HepG2 (cell line): ENCODE measurements around the gene FNDC3A. TPM values are rescaled to one million over a fixed set of nuclear protein-coding genes. Genes with fewer than 3 reads are reported as not detected.

ENCODE experiments used
- ATAC-seq: fragments of 200-7000 bp; cut with Tn5 transposase; 3 replicates; pipeline ENCODE4 v1.9.1; 2020; ENCODE audit warnings: mild to moderate bottlenecking, moderate library complexity
- BruUV-seq: library from RNA; stranded (reverse); fragments of 400-500 nt; replicated peaks from 2 replicates; lab custom pipeline; 2021; lab: Mats Ljungman, UMichigan
- CTCF ChIA-PET: fragments of 300-600 bp; formaldehyde crosslinking; extraction: SDS; loops from one replicate; lab custom pipeline; 2021; ENCODE audit warnings: low total read pairs, inconsistent platforms, low intra/inter-chr PET ratio; lab: Yijun Ruan, JAX
- POLR2A ChIA-PET: fragments of 350-600 bp; sonication (Branson Sonifier 250); formaldehyde crosslinking; loops from one replicate; lab custom pipeline; 2020; ENCODE audit warnings: antibody characterized with exemption, inconsistent platforms; lab: Yijun Ruan, JAX
- DNase-seq: peaks from one replicate; pipeline ENCODE4 v3.0.0-alpha.2; 2015; ENCODE audit warnings: low spot score
- FAIRE-seq: peaks from 3 replicates; lab custom pipeline; 2011; peaks lifted over from hg19 to GRCh38; lab: Jason Lieb, UNC
- H2AFZ ChIP-seq: one replicate; pipeline ENCODE4 v1.6.1; 2011; ENCODE audit warnings: low read length, inconsistent platforms
- H3K27ac ChIP-seq: fragments of 300-600 bp; 3 replicates; pipeline ENCODE4 v1.8.0; 2011; ENCODE audit warnings: mixed run types, mild to moderate bottlenecking, mixed read lengths, low read length, inconsistent platforms; ENCODE audit not compliant: insufficient read depth; ENCODE audit errors: extremely low read length
- H3K27me3 ChIP-seq, 2 experiments: fragments of 200-600 bp in 1 of 2; 2 replicates in 1 of 2; 3 replicates in 1 of 2; pipeline versions ENCODE4 v1.6.0 to v1.8.0; 2011; ENCODE audit warnings: low read length in 2 of 2, mild to moderate bottlenecking in 2 of 2, moderate library complexity in 2 of 2, inconsistent platforms in 1 of 2; ENCODE audit not compliant: insufficient read depth in 2 of 2, control insufficient read depth in 1 of 2
- H3K36me3 ChIP-seq, 2 experiments: fragments of 200-600 bp in 1 of 2; replicated peaks in 1 of 2; 2 replicates in 1 of 2; 3 replicates in 1 of 2; pipeline versions ENCODE4 v1.5.1 to v1.8.0; 2011; ENCODE audit warnings: low read length in 2 of 2, inconsistent platforms in 1 of 2; ENCODE audit not compliant: insufficient read depth in 2 of 2, control insufficient read depth in 1 of 2
- H3K4me1 ChIP-seq: 2 replicates; pipeline ENCODE4 v1.5.1; 2012; ENCODE audit warnings: low read length, inconsistent platforms; ENCODE audit not compliant: insufficient read depth
- H3K4me2 ChIP-seq: 2 replicates; pipeline ENCODE4 v1.6.0; 2011; ENCODE audit warnings: low read depth, low read length, inconsistent platforms
- H3K4me3 ChIP-seq, 3 experiments: fragments of 200-600 bp in 1 of 3; sonication (generic), shearing (Covaris generic) in 1 of 3; replicated peaks in 1 of 3; 2 replicates each; pipeline ENCODE4 v1.5.1; 2011 to 2016; ENCODE audit warnings: low read length in 3 of 3, inconsistent platforms in 2 of 3, low read depth in 2 of 3, mild to moderate bottlenecking in 2 of 3, control low read depth in 1 of 3, mixed read lengths in 1 of 3; ENCODE audit not compliant: insufficient read depth in 1 of 3
- H3K79me2 ChIP-seq: one replicate; pipeline ENCODE4 v1.6.1; 2011; ENCODE audit warnings: low read length, inconsistent platforms; ENCODE audit not compliant: insufficient read depth
- H3K9ac ChIP-seq: 2 replicates; pipeline ENCODE4 v1.6.0; 2011; ENCODE audit warnings: mild to moderate bottlenecking, low read depth, low read length, inconsistent platforms; ENCODE audit not compliant: insufficient read depth
- H3K9me3 ChIP-seq: 2 replicates; pipeline ENCODE4 v1.5.1; 2012; ENCODE audit warnings: mild to moderate bottlenecking, low read length
- H4K20me1 ChIP-seq: 2 replicates; pipeline ENCODE4 v1.6.0; 2011; ENCODE audit warnings: inconsistent platforms, mild to moderate bottlenecking, low read length, moderate library complexity; ENCODE audit not compliant: insufficient read depth
- CHD2 ChIP-seq: IDR thresholded peaks from 2 replicates; pipeline ENCODE4 v1.6.1; 2011; ENCODE audit warnings: low read depth, low read length, improper control_type of control experiment
- GATA4 ChIP-seq: sonication (generic); IDR thresholded peaks from 2 replicates; pipeline ENCODE4 v1.6.1; 2016; ENCODE audit warnings: antibody characterized with exemption, low read depth, borderline replicate concordance
- GPBP1L1 ChIP-seq: sonication (generic); formaldehyde crosslinking; IDR thresholded peaks from 2 replicates; pipeline ENCODE4 v1.5.0; 2020; ENCODE audit warnings: mild to moderate bottlenecking, missing genetic modification reagents
- HNF4G ChIP-seq, 2 experiments: sonication (generic) in 1 of 2; formaldehyde crosslinking in 1 of 2; IDR thresholded peaks; 2 replicates each; pipeline versions ENCODE4 v1.4.0 to v1.6.1; 2011 to 2020; ENCODE audit warnings: borderline replicate concordance in 2 of 2, low read depth in 2 of 2, mild to moderate bottlenecking in 2 of 2, low read length in 1 of 2, missing genetic modification reagents in 1 of 2, moderate library complexity in 1 of 2
- MED13 ChIP-seq: sonication (generic); formaldehyde crosslinking; IDR thresholded peaks from 2 replicates; pipeline ENCODE4 v1.5.0; 2020; ENCODE audit warnings: missing genetic modification reagents
- ZBTB14 ChIP-seq: sonication (generic); formaldehyde crosslinking; IDR thresholded peaks from 2 replicates; pipeline ENCODE4 v1.4.0; 2020; ENCODE audit warnings: missing genetic modification reagents
- ZNF564 ChIP-seq: sonication (generic); formaldehyde crosslinking; IDR thresholded peaks from 2 replicates; pipeline ENCODE4 v1.8.1; 2023; ENCODE audit warnings: mild to moderate bottlenecking, missing genetic modification reagents
- ZNF724P ChIP-seq: sonication (generic); formaldehyde crosslinking; IDR thresholded peaks from 2 replicates; pipeline ENCODE4 v1.8.0; 2022; ENCODE audit warnings: missing genetic modification reagents, borderline replicate concordance
- WGBS: methylation state at CpG from one replicate; pipeline ENCODE4 v1.1.6; 2017; ENCODE audit warnings: low lambda C conversion rate; 5-methylcytosine and 5-hydroxymethylcytosine counted together
- in situ Hi-C: cut with HindIII; loops from 2 replicates; pipeline ENCODE4 v1.10.0; 2017; ENCODE audit warnings: low pct_unique_long_range_greater_than_20kb; ENCODE audit not compliant: extremely low pct_ligation_motif_present
- intact Hi-C: fragments of 100-400 bp; cut with micrococcal nuclease; formaldehyde crosslinking; loops from one replicate; pipeline ENCODE4 v1.10.0; 2022; ENCODE audit not compliant: unreplicated experiment
- polyA plus RNA-seq, 8 experiments: library from polyadenylated mRNA; depleted of rRNA in 3 of 8; stranded (reverse) in 7 of 8; unstranded in 1 of 8; fragments of >200 nt; fragmentation: Illumina TruSeq in 4 of 8; extraction: Trizol in 4 of 8; gene quantifications; 2 replicates each; pipeline versions ENCODE4 v1.2.1 to v1.2.3, GENCODE V29; 2011 to 2016; ENCODE audit warnings: low read depth in 4 of 8, missing spikeins in 1 of 8, mixed read lengths in 1 of 8; ENCODE audit not compliant: insufficient read depth in 1 of 8
- total RNA-seq, 5 experiments: library from RNA; depleted of rRNA; stranded (reverse); fragments of >200 nt; fragmentation: Illumina TruSeq; extraction: Trizol; gene quantifications; 2 replicates each; pipeline ENCODE4 v1.2.3, GENCODE V29; 2016; ENCODE audit warnings: low read depth in 1 of 5

The FNDC3A gene
- total and polyA plus RNA-seq, 2 of the 13 experiments (the other 11 are each of a cell fraction or from before 2014, with no cell fraction given): 36.7 to 39.3 TPM

GRCh38 chr13:49220856-49221589 is 245.3 kb downstream of the FNDC3A start (continued):
- TF ChIP-seq CHD2 (no peak), ZNF564 (CRISPR knock-in tag) (no peak)

GRCh38 chr13:49221590-49221965 is 245.9 kb downstream of the FNDC3A start:
- 78% methylated on average over 4 of the region's 4 CpGs for WGBS

More at GRCh38 chr13:49221590-49221965, 245.9 kb downstream of the FNDC3A start:
- no peak overlapping the region for H2AFZ ChIP-seq
- DNase-seq: no peak
- POLR2A ChIA-PET: no interaction called here
- TF ChIP-seq HNF4G (IDR thresholded peaks at IDR 0.05; ENCODE audit: borderline replicate concordance, low read depth, low read length) (no peak), HNF4G (CRISPR knock-in tag; IDR thresholded peaks at IDR 0.05; ENCODE audit: borderline replicate concordance, low read depth) (no peak), ZNF724P (CRISPR knock-in tag) (no peak), GATA4 (no peak), ZBTB14 (CRISPR knock-in tag) (no peak), MED13 (no peak), GPBP1L1 (CRISPR knock-in tag) (no peak)
- no peaks in the 10 kb centered on the region for H3K36me3 ChIP-seq
- no TSS peak for BruUV-seq
- no peaks in the 10 kb centered on the region for H3K79me2 ChIP-seq
- in situ Hi-C loops: no loop called here
- H3K4me3 ChIP-seq: no peak overlapping the region
- no peak overlapping the region for H3K27ac ChIP-seq
- H3K9me3 ChIP-seq: no peaks in the 10 kb centered on the region
- H3K27me3 ChIP-seq: no peaks in the 10 kb centered on the region; a peak in 1 of 5 replicates
- H3K4me1 ChIP-seq: peaks cover 19% of the 10 kb centered on the region
- no peaks in the 10 kb centered on the region for H4K20me1 ChIP-seq
- CTCF ChIA-PET: no interaction called here
- no peak for FAIRE-seq
- H3K9ac ChIP-seq: no peak overlapping the region
- H3K4me2 ChIP-seq: no peak overlapping the region
- intact Hi-C loops: no loop called here
- no peak for ATAC-seq
